ENCODE measurements around the gene USP37. TPM values are rescaled to one million over a fixed set of nuclear protein-coding genes. Genes with fewer than 3 reads are reported as not detected.
"Not testable (repeated sequence)": the region's sequence is repeated elsewhere in the genome, so short reads cannot be mapped to it uniquely, and the experiment has no call there.

USP37 gene
- polyA plus RNA-seq, 2 donors: 1.8 to 2.3 TPM

GRCh38 chr2:218557941-218558340, 10.2 kb downstream of the USP37 start:
- WGBS, 2 donors: 56 to 81% methylated on average over 2 of the region's 2 CpGs
- Histone ChIP-seq H3K27me3 (ENCODE audit: control insufficient read depth in 1 of 2, insufficient read depth in 2 of 2, low read length in 2 of 2) (no peaks in the 10 kb centered on the region), H3K27ac (ENCODE audit: low read depth in 2 of 2, low read length in 1 of 2) (no peak overlapping the region), H3K36me3 (ENCODE audit: control insufficient read depth in 2 of 2, insufficient read depth in 2 of 2, low read length in 1 of 2) (peaks cover 0 to 5% of the 10 kb centered on the region in 2 donors), H3K4me3 (ENCODE audit: low read depth in 1 of 2, low read length in 2 of 2) (no peak overlapping the region), H3K4me1 (ENCODE audit: control insufficient read depth in 2 of 2, insufficient read depth in 2 of 2, low read length in 1 of 2) (no peaks in the 10 kb centered on the region), H3K9me3 (ENCODE audit: control insufficient read depth in 2 of 2, insufficient read depth in 1 of 2, low read depth in 1 of 2, low read length in 1 of 2) (no peaks in the 10 kb centered on the region)

- WGBS, 2 donors: 86 to 90% methylated on average over 4 of the region's 4 CpGs
- Histone ChIP-seq H3K4me1 (ENCODE audit: control insufficient read depth in 2 of 2, insufficient read depth in 2 of 2, low read length in 1 of 2) (no peaks in the 10 kb centered on the region), H3K9me3 (ENCODE audit: control insufficient read depth in 2 of 2, insufficient read depth in 1 of 2, low read depth in 1 of 2, low read length in 1 of 2) (no peaks in the 10 kb centered on the region), H3K27ac (ENCODE audit: low read depth in 2 of 2, low read length in 1 of 2) (no peak overlapping the region), H3K27me3 (ENCODE audit: control insufficient read depth in 1 of 2, insufficient read depth in 2 of 2, low read length in 2 of 2) (no peaks in the 10 kb centered on the region), H3K36me3 (ENCODE audit: control insufficient read depth in 2 of 2, insufficient read depth in 2 of 2, low read length in 1 of 2) (peaks cover 0 to 5% of the 10 kb centered on the region in 2 donors), H3K4me3 (ENCODE audit: low read depth in 1 of 2, low read length in 2 of 2) (no peak overlapping the region)
These were observed 12.6 kb downstream of the USP37 start for GRCh38 chr2:218555527-218555926.

- 97 to 98% methylated on average over 3 of the region's 3 CpGs for WGBS, 2 donors
- H3K27me3 ChIP-seq (ENCODE audit: control insufficient read depth in 1 of 2, insufficient read depth in 2 of 2, low read length in 2 of 2): not testable (repeated sequence)
These were observed 13.9 kb downstream of the USP37 start for GRCh38 chr2:218554225-218554624.

DNA sequence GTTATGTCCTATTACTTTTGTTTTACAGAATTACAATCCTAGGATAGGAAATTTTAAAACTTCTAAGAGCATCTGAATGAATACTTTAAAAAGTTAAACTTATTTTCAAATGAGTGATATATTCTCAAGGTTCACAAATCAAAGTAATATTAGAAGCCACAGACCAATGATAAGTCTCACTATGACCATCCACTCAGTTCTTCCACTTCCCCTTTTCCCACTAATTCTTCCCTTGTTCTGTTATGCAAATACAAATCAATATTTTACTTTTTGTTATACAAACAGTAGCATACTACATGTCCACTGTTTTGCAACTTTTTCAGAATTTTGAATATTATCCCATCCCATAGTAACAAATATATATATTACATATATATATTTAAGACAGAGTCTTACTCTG, 20.2 kb downstream of the USP37 start:
- Histone ChIP-seq H3K9me3 (ENCODE audit: control insufficient read depth in 2 of 2, insufficient read depth in 1 of 2, low read depth in 1 of 2, low read length in 1 of 2) (no peaks in the 10 kb centered on the region), H3K27ac (ENCODE audit: low read depth in 2 of 2, low read length in 1 of 2) (no peak overlapping the region), H3K36me3 (ENCODE audit: control insufficient read depth in 2 of 2, insufficient read depth in 2 of 2, low read length in 1 of 2) (peaks cover 0 to 4% of the 10 kb centered on the region in 2 donors), H3K4me3 (ENCODE audit: low read depth in 1 of 2, low read length in 2 of 2) (no peak overlapping the region), H3K4me1 (ENCODE audit: control insufficient read depth in 2 of 2, insufficient read depth in 2 of 2, low read length in 1 of 2) (no peaks in the 10 kb centered on the region), H3K27me3 (ENCODE audit: control insufficient read depth in 1 of 2, insufficient read depth in 2 of 2, low read length in 2 of 2) (no peaks in the 10 kb centered on the region)

More at GRCh38 chr2:218554225-218554624, 13.9 kb downstream of the USP37 start:
- H3K9me3 ChIP-seq (ENCODE audit: control insufficient read depth in 2 of 2, insufficient read depth in 1 of 2, low read depth in 1 of 2, low read length in 1 of 2); H3K27ac ChIP-seq (ENCODE audit: low read depth in 2 of 2, low read length in 1 of 2); H3K4me3 ChIP-seq (ENCODE audit: low read depth in 1 of 2, low read length in 2 of 2); H3K36me3 ChIP-seq (ENCODE audit: control insufficient read depth in 2 of 2, insufficient read depth in 2 of 2, low read length in 1 of 2); H3K4me1 ChIP-seq (ENCODE audit: control insufficient read depth in 2 of 2, insufficient read depth in 2 of 2, low read length in 1 of 2): not testable (repeated sequence)

DNA sequence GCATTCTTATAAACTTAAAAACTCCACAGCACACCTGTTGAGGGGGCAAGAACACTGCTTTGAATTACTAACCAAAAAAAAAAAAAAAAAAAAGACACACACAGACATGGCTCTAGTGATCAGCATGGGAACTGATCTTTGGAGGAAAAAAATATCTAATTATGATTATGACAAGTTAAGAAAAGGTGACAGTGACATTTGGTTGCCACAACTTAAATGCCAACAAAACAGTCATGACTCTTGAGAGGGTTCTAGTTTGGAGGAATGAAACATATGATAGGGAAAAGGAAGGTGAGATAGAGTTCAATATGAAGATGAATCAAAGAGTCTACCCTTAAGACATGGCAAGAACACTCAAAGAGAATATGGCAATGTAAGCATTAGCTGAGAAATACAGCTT, 20.6 kb downstream of the USP37 start:
- Histone ChIP-seq H3K4me1 (ENCODE audit: control insufficient read depth in 2 of 2, insufficient read depth in 2 of 2, low read length in 1 of 2) (no peaks in the 10 kb centered on the region), H3K27me3 (ENCODE audit: control insufficient read depth in 1 of 2, insufficient read depth in 2 of 2, low read length in 2 of 2) (no peaks in the 10 kb centered on the region), H3K36me3 (ENCODE audit: control insufficient read depth in 2 of 2, insufficient read depth in 2 of 2, low read length in 1 of 2) (peaks cover 0 to 4% of the 10 kb centered on the region in 2 donors), H3K9me3 (ENCODE audit: control insufficient read depth in 2 of 2, insufficient read depth in 1 of 2, low read depth in 1 of 2, low read length in 1 of 2) (no peaks in the 10 kb centered on the region), H3K27ac (ENCODE audit: low read depth in 2 of 2, low read length in 1 of 2) (no peak overlapping the region), H3K4me3 (ENCODE audit: low read depth in 1 of 2, low read length in 2 of 2) (no peak overlapping the region)

DNA sequence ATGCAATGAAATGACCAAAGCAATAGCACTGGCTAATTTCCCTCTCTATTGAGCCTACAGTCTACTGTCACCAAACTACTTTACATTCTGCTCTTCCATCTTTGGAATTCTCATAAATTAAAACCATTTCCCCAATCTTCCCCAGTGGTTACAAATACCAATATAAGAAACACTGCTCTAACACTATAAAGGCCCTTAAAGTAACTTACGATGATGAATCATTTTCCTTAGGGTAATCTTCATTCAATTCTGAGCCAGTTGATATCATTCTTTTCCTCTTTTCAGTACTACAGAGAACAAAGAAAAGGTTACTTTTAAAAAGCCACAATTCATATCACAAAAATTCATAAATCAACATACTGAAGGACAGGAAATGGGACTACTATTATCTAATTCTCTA, 22.1 kb downstream of the USP37 start:
- H3K9me3 ChIP-seq (ENCODE audit: control insufficient read depth in 2 of 2, insufficient read depth in 1 of 2, low read depth in 1 of 2, low read length in 1 of 2): no peaks in the 10 kb centered on the region
- peaks cover 0 to 11% of the 10 kb centered on the region in 2 donors for H3K36me3 ChIP-seq (ENCODE audit: control insufficient read depth in 2 of 2, insufficient read depth in 2 of 2, low read length in 1 of 2)
- no peak overlapping the region for H3K4me3 ChIP-seq (ENCODE audit: low read depth in 1 of 2, low read length in 2 of 2)
- no peak overlapping the region for H3K27ac ChIP-seq (ENCODE audit: low read depth in 2 of 2, low read length in 1 of 2)
- no peaks in the 10 kb centered on the region for H3K27me3 ChIP-seq (ENCODE audit: control insufficient read depth in 1 of 2, insufficient read depth in 2 of 2, low read length in 2 of 2)
- no peaks in the 10 kb centered on the region for H3K4me1 ChIP-seq (ENCODE audit: control insufficient read depth in 2 of 2, insufficient read depth in 2 of 2, low read length in 1 of 2)
- WGBS, 2 donors: 96% methylated on average over 1 of the region's 1 CpG

GRCh38 chr2:218540015-218540414, 28.1 kb downstream of the USP37 start:
- 85 to 89% methylated on average over 3 of the region's 3 CpGs for WGBS, 2 donors
- H3K4me3 ChIP-seq (ENCODE audit: low read depth in 1 of 2, low read length in 2 of 2): no peak overlapping the region
- H3K4me1 ChIP-seq (ENCODE audit: control insufficient read depth in 2 of 2, insufficient read depth in 2 of 2, low read length in 1 of 2): no peaks in the 10 kb centered on the region
- no peaks in the 10 kb centered on the region for H3K9me3 ChIP-seq (ENCODE audit: control insufficient read depth in 2 of 2, insufficient read depth in 1 of 2, low read depth in 1 of 2, low read length in 1 of 2)
- H3K36me3 ChIP-seq (ENCODE audit: control insufficient read depth in 2 of 2, insufficient read depth in 2 of 2, low read length in 1 of 2): peaks cover 2 to 12% of the 10 kb centered on the region in 2 donors
- no peak overlapping the region for H3K27ac ChIP-seq (ENCODE audit: low read depth in 2 of 2, low read length in 1 of 2)
- no peaks in the 10 kb centered on the region for H3K27me3 ChIP-seq (ENCODE audit: control insufficient read depth in 1 of 2, insufficient read depth in 2 of 2, low read length in 2 of 2)

- Histone ChIP-seq H3K4me1 (ENCODE audit: control insufficient read depth in 2 of 2, insufficient read depth in 2 of 2, low read length in 1 of 2) (no peaks in the 10 kb centered on the region), H3K27me3 (ENCODE audit: control insufficient read depth in 1 of 2, insufficient read depth in 2 of 2, low read length in 2 of 2) (no peaks in the 10 kb centered on the region), H3K4me3 (ENCODE audit: low read depth in 1 of 2, low read length in 2 of 2) (no peak overlapping the region), H3K36me3 (ENCODE audit: control insufficient read depth in 2 of 2, insufficient read depth in 2 of 2, low read length in 1 of 2) (peaks cover 2 to 14% of the 10 kb centered on the region in 2 donors), H3K27ac (ENCODE audit: low read depth in 2 of 2, low read length in 1 of 2) (no peak overlapping the region), H3K9me3 (ENCODE audit: control insufficient read depth in 2 of 2, insufficient read depth in 1 of 2, low read depth in 1 of 2, low read length in 1 of 2) (no peaks in the 10 kb centered on the region)
- WGBS, 2 donors: 89 to 95% methylated on average over 6 of the region's 6 CpGs
These were observed 31.2 kb downstream of the USP37 start for GRCh38 chr2:218536804-218537494.

DNA sequence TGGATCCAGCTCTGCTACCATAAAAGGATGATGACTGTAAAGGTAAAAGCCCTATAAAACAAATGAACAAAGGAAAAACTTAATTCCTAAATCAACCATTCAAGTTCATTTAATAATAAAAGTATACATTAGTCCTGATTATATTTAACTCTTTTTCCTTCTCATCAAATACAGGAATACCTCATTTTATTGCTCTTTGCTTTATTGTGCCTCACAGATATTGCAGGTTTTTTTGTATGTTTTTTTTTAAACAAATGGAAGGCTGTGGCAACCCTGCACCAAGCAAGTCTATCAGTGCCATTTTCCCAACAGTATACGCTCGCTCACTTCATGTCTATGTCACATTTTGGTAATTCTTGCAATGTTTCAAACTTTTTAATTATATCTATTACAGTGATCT, 38.2 kb downstream of the USP37 start:
- H3K36me3 ChIP-seq (ENCODE audit: control insufficient read depth in 2 of 2, insufficient read depth in 2 of 2, low read length in 1 of 2): peaks cover 11 to 20% of the 10 kb centered on the region in 2 donors
- WGBS, 2 donors: 99% methylated on average over 2 of the region's 2 CpGs
- H3K27ac ChIP-seq (ENCODE audit: low read depth in 2 of 2, low read length in 1 of 2): no peak overlapping the region
- H3K4me3 ChIP-seq (ENCODE audit: low read depth in 1 of 2, low read length in 2 of 2): no peak overlapping the region
- H3K9me3 ChIP-seq (ENCODE audit: control insufficient read depth in 2 of 2, insufficient read depth in 1 of 2, low read depth in 1 of 2, low read length in 1 of 2): no peaks in the 10 kb centered on the region
- H3K27me3 ChIP-seq (ENCODE audit: control insufficient read depth in 1 of 2, insufficient read depth in 2 of 2, low read length in 2 of 2): no peaks in the 10 kb centered on the region
- H3K4me1 ChIP-seq (ENCODE audit: control insufficient read depth in 2 of 2, insufficient read depth in 2 of 2, low read length in 1 of 2): no peaks in the 10 kb centered on the region

- not testable (repeated sequence) for H3K4me1 ChIP-seq (ENCODE audit: control insufficient read depth in 2 of 2, insufficient read depth in 2 of 2, low read length in 1 of 2); H3K27me3 ChIP-seq (ENCODE audit: control insufficient read depth in 1 of 2, insufficient read depth in 2 of 2, low read length in 2 of 2); H3K9me3 ChIP-seq (ENCODE audit: control insufficient read depth in 2 of 2, insufficient read depth in 1 of 2, low read depth in 1 of 2, low read length in 1 of 2); H3K27ac ChIP-seq (ENCODE audit: low read depth in 2 of 2, low read length in 1 of 2); H3K4me3 ChIP-seq (ENCODE audit: low read depth in 1 of 2, low read length in 2 of 2)
- peaks cover 11 to 16% of the 10 kb centered on the region in 2 donors for H3K36me3 ChIP-seq (ENCODE audit: control insufficient read depth in 2 of 2, insufficient read depth in 2 of 2, low read length in 1 of 2)
- 96 to 100% methylated on average over 2 of the region's 2 CpGs for WGBS, 2 donors
These were observed 39.7 kb downstream of the USP37 start for GRCh38 chr2:218528409-218528808.
